Ascending aorta (tissue), 2 donors: ENCODE data around the gene ZNF831. TPM values are rescaled to one million over a fixed set of nuclear protein-coding genes. Genes with fewer than 3 reads are reported as not detected.

Source experiments
- DNase-seq, 2 donors: peaks; one replicate each; pipeline ENCODE4 v3.0.0-alpha.2; 2019; ENCODE audit warnings: low spot score in 2 of 2
- H3K27ac ChIP-seq, 2 donors: fragments of 200-600 bp; sonication (generic); one replicate each; pipeline ENCODE4 v1.5.1; 2016 to 2017; ENCODE audit warnings: mild to moderate bottlenecking in 1 of 2
- H3K27me3 ChIP-seq: fragments of 200-600 bp; sonication (generic); one replicate; pipeline ENCODE4 v1.5.1; 2017
- H3K36me3 ChIP-seq, 2 donors: fragments of 200-600 bp; sonication (generic); one replicate each; pipeline ENCODE4 v1.5.1; 2016
- H3K4me1 ChIP-seq, 2 donors: fragments of 200-600 bp; sonication (generic); one replicate each; pipeline ENCODE4 v1.5.1; 2016 to 2017; ENCODE audit warnings: mild to moderate bottlenecking in 1 of 2
- H3K4me3 ChIP-seq, 2 donors: fragments of 200-600 bp; sonication (generic); one replicate each; pipeline ENCODE4 v1.5.1; 2016 to 2017; ENCODE audit warnings: mild to moderate bottlenecking in 1 of 2
- H3K9me3 ChIP-seq, 2 donors: fragments of 200-600 bp; sonication (generic); one replicate each; pipeline ENCODE4 v1.5.1; 2016
- intact Hi-C: fragments of 100-400 bp; cut with DNase I; formaldehyde crosslinking; loops from one replicate; pipeline ENCODE4 v1.15.1; 2023
- total RNA-seq: library from RNA; depleted of rRNA; stranded (reverse); fragments of >200 nt; gene quantifications from one replicate; pipeline ENCODE4 v1.1.0, GENCODE V29; 2016
- TF ChIP-seq, protein P1 (sequence below), 3 experiments: fragments of 200-600 bp in 2 of 3; fragments of 450-650 bp in 1 of 3; sonication (generic) in 2 of 3; IDR thresholded peaks; one replicate each; pipeline ENCODE4 v1.5.1; 2016 to 2019; ENCODE audit warnings: antibody characterized with exemption in 3 of 3, mild to moderate bottlenecking in 1 of 3, moderate library complexity in 1 of 3

The ZNF831 gene
- total RNA-seq, 1 donor from 2014 or later: 0.53 TPM

DNA sequence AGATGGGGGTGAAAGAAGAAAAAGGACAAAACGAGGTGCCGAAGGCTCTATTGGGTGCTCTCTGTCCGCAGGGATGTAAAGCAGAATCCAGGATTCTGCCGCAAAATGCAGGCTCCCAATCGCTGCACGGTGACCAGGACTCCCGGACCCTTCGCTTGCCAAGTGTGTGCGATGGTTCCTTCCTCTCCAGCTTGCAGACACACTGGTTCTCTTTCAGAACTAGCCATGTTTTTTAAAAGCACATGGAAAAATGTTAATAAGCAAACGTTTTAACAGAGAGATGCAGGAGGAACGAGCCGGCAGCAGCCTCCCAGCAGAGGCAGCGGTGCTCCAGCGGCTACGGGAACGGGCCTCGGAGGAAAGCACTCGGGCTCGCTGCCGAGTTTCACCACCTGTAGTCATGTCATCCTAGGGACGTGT, 59.6 kb downstream of the ZNF831 start:
- H3K9me3 ChIP-seq: no peaks in the 10 kb centered on the region
- intact Hi-C loops: no loop called here
- peaks cover 4 to 20% of the 10 kb centered on the region in 2 donors for H3K4me1 ChIP-seq
- peak overlapping the region; percentile 63 to 66 for H3K4me3 ChIP-seq
- H3K36me3 ChIP-seq: no peaks in the 10 kb centered on the region
- no peaks in the 10 kb centered on the region for H3K27me3 ChIP-seq
- H3K27ac ChIP-seq: no peak overlapping the region
- TF ChIP-seq, protein P1, sequence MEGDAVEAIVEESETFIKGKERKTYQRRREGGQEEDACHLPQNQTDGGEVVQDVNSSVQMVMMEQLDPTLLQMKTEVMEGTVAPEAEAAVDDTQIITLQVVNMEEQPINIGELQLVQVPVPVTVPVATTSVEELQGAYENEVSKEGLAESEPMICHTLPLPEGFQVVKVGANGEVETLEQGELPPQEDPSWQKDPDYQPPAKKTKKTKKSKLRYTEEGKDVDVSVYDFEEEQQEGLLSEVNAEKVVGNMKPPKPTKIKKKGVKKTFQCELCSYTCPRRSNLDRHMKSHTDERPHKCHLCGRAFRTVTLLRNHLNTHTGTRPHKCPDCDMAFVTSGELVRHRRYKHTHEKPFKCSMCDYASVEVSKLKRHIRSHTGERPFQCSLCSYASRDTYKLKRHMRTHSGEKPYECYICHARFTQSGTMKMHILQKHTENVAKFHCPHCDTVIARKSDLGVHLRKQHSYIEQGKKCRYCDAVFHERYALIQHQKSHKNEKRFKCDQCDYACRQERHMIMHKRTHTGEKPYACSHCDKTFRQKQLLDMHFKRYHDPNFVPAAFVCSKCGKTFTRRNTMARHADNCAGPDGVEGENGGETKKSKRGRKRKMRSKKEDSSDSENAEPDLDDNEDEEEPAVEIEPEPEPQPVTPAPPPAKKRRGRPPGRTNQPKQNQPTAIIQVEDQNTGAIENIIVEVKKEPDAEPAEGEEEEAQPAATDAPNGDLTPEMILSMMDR (IDR thresholded peaks at IDR 0.05): no peak
- no peak for DNase-seq

DNA sequence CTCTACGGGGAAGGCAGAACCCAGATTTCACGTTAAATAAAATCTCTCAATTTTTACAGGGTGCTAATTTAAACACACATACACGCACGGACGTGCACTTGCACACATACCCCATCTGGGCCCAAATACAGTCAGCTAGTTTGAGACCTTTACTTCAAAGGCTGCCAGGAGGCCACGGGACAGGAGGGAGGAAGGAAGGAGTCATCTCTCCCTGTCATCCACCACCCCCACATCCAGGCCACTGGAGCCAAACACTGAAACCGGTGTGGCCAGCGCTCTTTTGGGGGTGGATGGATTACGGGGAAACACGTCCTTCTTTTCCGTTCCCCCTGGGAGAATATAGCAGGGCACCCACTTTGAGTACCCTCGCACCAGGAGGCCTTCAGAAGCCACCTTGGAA, 60.1 kb downstream of the ZNF831 start:
- Histone ChIP-seq H3K9me3 (no peaks in the 10 kb centered on the region), H3K4me3 (no peak overlapping the region), H3K27ac (no peak overlapping the region), H3K36me3 (no peaks in the 10 kb centered on the region), H3K27me3 (no peaks in the 10 kb centered on the region), H3K4me1 (peaks cover 4 to 20% of the 10 kb centered on the region in 2 donors)
- TF ChIP-seq, protein P1 (IDR thresholded peaks at IDR 0.05): no peak
- no peak for DNase-seq
- intact Hi-C loops: no loop called here

DNA sequence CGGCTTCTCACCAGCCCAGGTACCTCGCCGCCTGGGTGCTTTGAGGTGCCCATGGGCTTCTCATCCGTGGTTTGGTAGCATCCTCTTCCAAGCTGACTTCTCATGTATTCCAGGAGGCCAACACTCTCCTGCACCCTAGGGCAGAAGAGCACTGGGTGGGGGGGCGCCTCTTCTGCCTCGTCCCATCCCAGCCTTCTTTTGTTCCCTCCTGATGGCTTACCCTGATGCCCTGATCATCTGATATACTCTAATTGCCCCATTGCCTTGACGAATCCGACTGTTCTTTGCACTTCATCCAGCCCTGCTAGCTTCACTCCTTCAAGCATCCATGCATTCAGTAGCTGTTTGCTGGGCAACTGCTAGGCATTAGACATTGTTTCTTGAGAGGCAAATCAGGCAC, 60.6 kb downstream of the ZNF831 start:
- H3K4me1 ChIP-seq: peaks cover 4 to 20% of the 10 kb centered on the region in 2 donors
- H3K36me3 ChIP-seq: no peaks in the 10 kb centered on the region
- intact Hi-C loops: no loop called here
- no peak overlapping the region for H3K27ac ChIP-seq
- H3K27me3 ChIP-seq: no peaks in the 10 kb centered on the region
- no peak for DNase-seq
- TF ChIP-seq, protein P1 (IDR thresholded peaks at IDR 0.05): no peak
- no peaks in the 10 kb centered on the region for H3K9me3 ChIP-seq
- H3K4me3 ChIP-seq: no peak overlapping the region

DNA sequence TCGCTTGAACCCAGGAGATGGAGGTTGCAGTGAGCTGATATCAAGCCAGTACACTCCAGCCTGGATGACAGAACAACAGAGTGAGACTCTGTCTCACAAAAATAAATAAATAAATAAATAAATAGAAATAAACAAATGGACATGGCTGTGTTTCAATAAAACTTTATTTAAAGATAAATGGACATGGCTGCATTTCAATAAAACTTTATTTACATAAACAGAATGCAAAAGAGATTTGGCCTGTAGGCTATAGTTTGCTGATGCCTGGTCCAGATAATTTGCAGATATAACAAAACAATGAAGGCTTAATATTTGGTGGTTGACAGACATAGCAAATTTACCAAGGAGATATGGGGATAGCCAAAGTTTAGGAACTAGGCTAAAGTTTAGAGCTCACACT, 66.8 kb downstream of the ZNF831 start:
- no peak for DNase-seq
- Histone ChIP-seq H3K4me3 (no peak overlapping the region), H3K27ac (no peak overlapping the region), H3K36me3 (no peaks in the 10 kb centered on the region), H3K27me3 (no peaks in the 10 kb centered on the region), H3K4me1 (no peaks in the 10 kb centered on the region), H3K9me3 (no peaks in the 10 kb centered on the region)
- TF ChIP-seq, protein P1 (IDR thresholded peaks at IDR 0.05): no peak
- intact Hi-C loops: no loop called here

DNA sequence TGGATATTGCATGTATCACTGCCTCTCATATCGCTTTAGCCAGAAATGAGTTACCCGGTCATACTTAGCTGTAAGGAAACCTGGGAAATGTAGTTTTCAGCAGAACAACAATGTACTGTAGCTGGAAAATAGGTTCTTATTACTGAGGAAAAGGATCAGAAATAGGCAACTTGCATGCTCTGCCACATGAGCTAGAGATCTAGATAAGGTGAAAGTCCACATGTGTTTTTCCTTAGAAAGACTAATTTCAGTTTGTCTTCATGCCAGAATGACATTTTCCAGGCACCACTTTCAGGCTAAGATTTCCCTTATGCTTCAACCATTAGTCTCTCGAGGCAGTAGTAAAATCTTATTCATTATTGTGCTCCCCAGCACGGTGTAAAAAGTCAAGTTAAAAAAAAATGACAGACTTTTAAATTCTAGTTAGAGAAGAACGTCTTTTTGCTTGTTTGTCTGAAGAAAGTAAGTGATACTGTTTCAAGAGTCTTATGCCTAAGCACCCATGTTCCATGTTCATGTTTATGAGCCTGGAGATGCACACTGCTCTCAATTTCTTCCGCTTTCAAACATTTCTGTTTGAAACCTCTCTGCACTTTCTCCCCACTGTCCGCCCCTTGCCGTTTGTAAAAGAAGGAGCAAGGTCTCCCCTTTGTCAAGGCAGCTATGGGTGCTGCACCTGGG, 67.6 kb downstream of the ZNF831 start:
- Histone ChIP-seq H3K4me1 (no peaks in the 10 kb centered on the region), H3K27me3 (no peaks in the 10 kb centered on the region), H3K27ac (no peak overlapping the region), H3K36me3 (no peaks in the 10 kb centered on the region), H3K9me3 (no peaks in the 10 kb centered on the region), H3K4me3 (no peak overlapping the region)
- intact Hi-C loops: no loop called here
- TF ChIP-seq, protein P1 (IDR thresholded peaks at IDR 0.05): no peak
- DNase-seq: no peak

DNA sequence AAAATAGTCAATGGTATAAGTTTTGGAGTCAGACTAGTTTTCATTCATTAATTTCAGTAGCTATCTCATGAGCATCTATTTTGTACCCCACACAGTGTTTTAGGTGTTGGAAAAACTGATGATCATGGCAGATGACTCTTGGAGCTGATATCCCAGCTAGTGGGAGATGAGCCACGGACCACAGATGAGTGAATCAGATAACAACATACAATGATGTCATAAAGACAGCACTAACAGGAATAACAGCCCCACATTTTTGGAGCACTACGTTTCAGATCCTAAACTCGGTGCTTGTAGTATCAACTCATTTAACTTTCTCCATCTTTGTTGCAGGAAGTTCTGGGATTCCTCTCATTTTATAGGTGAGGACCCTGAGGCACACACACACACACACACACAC, 69.0 kb downstream of the ZNF831 start:
- Histone ChIP-seq H3K27ac (no peak overlapping the region), H3K36me3 (no peaks in the 10 kb centered on the region), H3K4me1 (no peaks in the 10 kb centered on the region), H3K4me3 (no peak overlapping the region), H3K9me3 (no peaks in the 10 kb centered on the region), H3K27me3 (no peaks in the 10 kb centered on the region)
- intact Hi-C loops: no loop called here
- DNase-seq: no peak
- TF ChIP-seq, protein P1 (IDR thresholded peaks at IDR 0.05): no peak
